ENCODE results near the gene CD274.

DNA sequence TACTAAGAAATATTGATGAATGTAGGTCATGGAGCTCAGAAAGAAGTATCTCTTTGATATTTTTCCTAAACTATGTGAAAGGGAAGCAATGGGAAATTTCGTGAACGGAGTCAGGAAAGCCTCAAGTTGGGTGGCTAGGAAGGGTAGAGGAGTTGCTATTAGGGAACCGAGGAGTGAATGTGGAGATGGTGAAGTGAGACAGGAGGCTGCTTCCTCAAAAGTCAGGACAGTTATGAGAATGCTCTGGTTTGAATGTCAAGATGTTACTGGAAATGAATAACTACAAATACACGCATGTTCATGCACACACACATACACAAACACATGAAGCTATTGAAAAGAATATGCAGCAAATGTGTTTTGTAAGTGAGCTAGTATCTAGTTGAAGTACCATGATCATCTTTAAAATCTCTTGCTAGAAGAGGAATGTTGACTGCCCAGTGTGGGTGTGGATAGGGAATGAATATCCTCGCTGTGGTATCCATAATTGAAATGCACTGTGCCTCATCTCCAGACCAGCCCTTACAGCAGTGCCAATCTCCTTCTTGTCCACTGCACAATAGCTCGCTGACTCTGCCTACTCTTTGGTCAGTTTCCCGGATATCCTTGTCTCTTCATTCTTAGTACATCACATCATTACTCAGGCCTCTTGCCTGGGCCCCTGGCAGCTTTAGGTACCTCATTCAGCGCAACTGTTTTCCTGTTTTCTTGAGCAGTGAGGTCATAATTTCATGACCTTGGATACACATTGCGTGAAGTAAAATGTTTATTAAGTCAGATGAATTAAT lies 38.1 kb downstream of the CD274 start:
- no peak for TF ChIP-seq CTCF (IDR thresholded peaks at IDR 0.05)
- TF ChIP-seq POLR2A (IDR thresholded peaks at IDR 0.05), result no peak
